MM.1S (cell line): ENCODE data around the gene PRCC.

Source experiments
- DNase-seq: peaks from one replicate; pipeline ENCODE4 v3.0.0-alpha.2; 2015
- H2AFZ ChIP-seq: fragments of 300-600 bp; sonication (generic); 2 replicates; pipeline ENCODE4 v1.6.0; 2016; ENCODE audit warnings: antibody characterized with exemption, low read length
- H3F3A ChIP-seq: fragments of 300-600 bp; sonication (generic); 2 replicates; pipeline ENCODE4 v1.6.1; 2016; ENCODE audit warnings: mild to moderate bottlenecking, antibody characterized with exemption, low read length, moderate library complexity, mixed read lengths; ENCODE audit not compliant: insufficient read depth
- H3K27ac ChIP-seq: fragments of 300-600 bp; sonication (generic); 2 replicates; pipeline ENCODE4 v1.5.1; 2016; ENCODE audit warnings: mild to moderate bottlenecking, low read length
- H3K27me3 ChIP-seq: fragments of 300-600 bp; sonication (generic); replicated peaks from 2 replicates; pipeline ENCODE4 v1.6.0; 2016; ENCODE audit warnings: low read length; ENCODE audit not compliant: insufficient read depth
- H3K36me3 ChIP-seq: fragments of 300-600 bp; sonication (generic); replicated peaks from 2 replicates; pipeline ENCODE4 v1.6.1; 2016; ENCODE audit warnings: mild to moderate bottlenecking, low read length, mixed read lengths; ENCODE audit not compliant: insufficient read depth
- H3K4me1 ChIP-seq: fragments of 300-600 bp; sonication (generic); 2 replicates; pipeline ENCODE4 v1.6.1; 2016; ENCODE audit warnings: low read length, mixed read lengths
- H3K4me2 ChIP-seq: fragments of 300-600 bp; sonication (generic); 2 replicates; pipeline ENCODE4 v1.6.0; 2016; ENCODE audit warnings: low read depth, low read length
- H3K4me3 ChIP-seq: fragments of 300-600 bp; sonication (generic); 2 replicates; pipeline ENCODE4 v1.5.1; 2016; ENCODE audit warnings: low read length, mixed read lengths
- H3K79me2 ChIP-seq: fragments of 300-600 bp; sonication (generic); 2 replicates; pipeline ENCODE4 v1.6.1; 2016; ENCODE audit warnings: mixed run types, low read length, mixed read lengths
- H3K9ac ChIP-seq: fragments of 300-600 bp; sonication (generic); 2 replicates; pipeline ENCODE4 v1.6.1; 2016; ENCODE audit warnings: low read length, mixed read lengths
- H3K9me2 ChIP-seq: fragments of 300-600 bp; sonication (generic); replicated peaks from 2 replicates; pipeline ENCODE4 v1.6.1; 2016; ENCODE audit warnings: mild to moderate bottlenecking, low read length, mixed read lengths; ENCODE audit not compliant: insufficient read depth
- H3K9me3 ChIP-seq: fragments of 300-600 bp; sonication (generic); replicated peaks from 2 replicates; pipeline ENCODE4 v1.6.1; 2016; ENCODE audit warnings: mild to moderate bottlenecking, low read length, mixed read lengths; ENCODE audit not compliant: insufficient read depth
- H4K20me1 ChIP-seq: fragments of 300-600 bp; sonication (generic); 2 replicates; pipeline ENCODE4 v1.6.1; 2016; ENCODE audit warnings: mild to moderate bottlenecking, low read length, moderate library complexity, mixed read lengths; ENCODE audit not compliant: insufficient read depth
- EZH2 ChIP-seq: fragments of 300-600 bp; sonication (generic); optimal IDR thresholded peaks from 2 replicates; pipeline ENCODE3; 2017; ENCODE audit warnings: low read depth, mild to moderate bottlenecking, antibody characterized with exemption, low read length, mixed read lengths
- EZH2phosphoT487 ChIP-seq: fragments of 300-600 bp; sonication (generic); IDR thresholded peaks from 2 replicates; pipeline ENCODE4 v1.6.1; 2018; ENCODE audit warnings: antibody characterized with exemption, low read length
- TF ChIP-seq, protein P1 (sequence below): fragments of 300-600 bp; sonication (generic); IDR thresholded peaks from 2 replicates; pipeline ENCODE4 v1.5.1; 2016; ENCODE audit warnings: antibody characterized with exemption, low read length, mixed read lengths

The PRCC gene

DNA sequence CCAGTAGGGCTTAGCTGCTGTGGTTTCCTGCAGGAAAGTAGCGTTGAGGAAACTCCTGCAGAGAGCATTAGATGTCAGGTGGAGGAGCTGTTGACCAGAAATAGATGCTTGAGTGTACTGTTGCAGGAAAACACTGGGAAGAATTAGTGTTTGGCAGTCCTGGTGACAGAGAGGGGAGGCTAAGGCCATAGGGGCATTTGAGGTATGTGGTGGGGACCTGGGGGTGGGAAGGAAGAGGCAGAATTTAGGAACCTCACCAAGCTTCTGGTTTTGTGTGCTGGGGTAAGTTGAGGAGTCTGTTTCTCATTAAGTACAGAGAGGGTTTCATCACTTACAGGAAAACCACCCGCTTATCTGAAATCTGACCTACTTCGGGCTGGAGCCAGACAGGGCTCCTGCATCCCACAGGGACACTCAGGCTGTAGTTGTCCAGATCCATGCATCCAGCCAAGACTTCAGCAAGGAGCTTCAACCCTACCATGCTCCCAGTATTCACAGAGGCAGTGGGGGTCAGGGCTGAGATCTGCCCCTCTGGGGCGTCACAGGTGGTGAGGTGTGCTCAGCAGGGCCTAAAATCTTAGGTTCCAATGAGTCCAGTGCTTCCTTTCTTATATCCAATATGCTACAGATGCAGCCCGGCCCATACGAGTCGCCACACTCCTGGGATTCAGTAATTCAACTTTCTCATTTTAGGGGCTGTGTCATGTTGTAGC is 34.2 kb downstream of the PRCC start:
- peaks cover 9% of the 10 kb centered on the region for H3K36me3 ChIP-seq
- no peak overlapping the region for H3K27ac ChIP-seq
- no peak overlapping the region for H3K4me2 ChIP-seq
- DNase-seq, result no peak
- H3F3A ChIP-seq, result peaks cover 6% of the 10 kb centered on the region
- H3K9ac ChIP-seq, result no peak overlapping the region
- no peaks in the 10 kb centered on the region for H3K27me3 ChIP-seq
- H3K4me1 ChIP-seq, result peaks cover 20% of the 10 kb centered on the region
- no peaks in the 10 kb centered on the region for H3K9me3 ChIP-seq
- TF ChIP-seq, protein P1, sequence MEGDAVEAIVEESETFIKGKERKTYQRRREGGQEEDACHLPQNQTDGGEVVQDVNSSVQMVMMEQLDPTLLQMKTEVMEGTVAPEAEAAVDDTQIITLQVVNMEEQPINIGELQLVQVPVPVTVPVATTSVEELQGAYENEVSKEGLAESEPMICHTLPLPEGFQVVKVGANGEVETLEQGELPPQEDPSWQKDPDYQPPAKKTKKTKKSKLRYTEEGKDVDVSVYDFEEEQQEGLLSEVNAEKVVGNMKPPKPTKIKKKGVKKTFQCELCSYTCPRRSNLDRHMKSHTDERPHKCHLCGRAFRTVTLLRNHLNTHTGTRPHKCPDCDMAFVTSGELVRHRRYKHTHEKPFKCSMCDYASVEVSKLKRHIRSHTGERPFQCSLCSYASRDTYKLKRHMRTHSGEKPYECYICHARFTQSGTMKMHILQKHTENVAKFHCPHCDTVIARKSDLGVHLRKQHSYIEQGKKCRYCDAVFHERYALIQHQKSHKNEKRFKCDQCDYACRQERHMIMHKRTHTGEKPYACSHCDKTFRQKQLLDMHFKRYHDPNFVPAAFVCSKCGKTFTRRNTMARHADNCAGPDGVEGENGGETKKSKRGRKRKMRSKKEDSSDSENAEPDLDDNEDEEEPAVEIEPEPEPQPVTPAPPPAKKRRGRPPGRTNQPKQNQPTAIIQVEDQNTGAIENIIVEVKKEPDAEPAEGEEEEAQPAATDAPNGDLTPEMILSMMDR, result no peak
- TF ChIP-seq EZH2phosphoT487 (no peak), EZH2 (no peak)
- H3K9me2 ChIP-seq, result no peaks in the 10 kb centered on the region
- 0 out of 2 replicates have a peak, but pooled peaks cover 7% of the 10 kb centered on the region for H3K79me2 ChIP-seq
- no peak overlapping the region for H3K4me3 ChIP-seq
- H2AFZ ChIP-seq, result no peak overlapping the region
- 0 out of 2 replicates have a peak, but pooled peaks cover 5% of the 10 kb centered on the region for H4K20me1 ChIP-seq

DNA sequence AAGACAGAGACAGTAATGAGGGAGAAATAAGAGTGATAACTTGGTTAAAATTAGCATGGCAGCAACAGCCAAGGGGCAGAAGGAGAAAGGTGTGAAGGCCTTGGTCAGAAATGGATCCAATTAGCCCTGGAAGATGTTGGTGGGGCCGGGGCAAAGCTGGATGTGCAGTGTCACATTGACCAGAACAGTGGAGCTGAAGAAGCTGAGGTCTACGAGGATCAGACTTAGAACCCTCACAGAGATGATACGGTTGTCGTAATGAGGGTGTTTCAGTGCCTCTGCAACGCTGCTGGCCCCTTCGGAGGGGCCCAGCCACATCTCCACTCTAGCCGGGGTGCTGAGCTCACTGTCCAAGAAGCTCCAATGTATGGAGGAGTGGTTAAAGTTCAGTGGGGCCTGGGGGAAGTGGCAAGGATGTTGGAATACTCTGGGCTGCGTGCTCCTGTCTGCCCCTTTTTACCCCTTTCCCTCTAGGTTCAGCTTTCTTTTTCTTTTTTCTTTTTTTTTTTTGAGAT is 35.1 kb downstream of the PRCC start:
- H2AFZ ChIP-seq, result no peak overlapping the region
- H3K9me3 ChIP-seq, result no peaks in the 10 kb centered on the region
- no peaks in the 10 kb centered on the region for H3K9me2 ChIP-seq
- H3K36me3 ChIP-seq, result peaks cover 9% of the 10 kb centered on the region
- H3K9ac ChIP-seq, result no peak overlapping the region
- no peaks in the 10 kb centered on the region for H3F3A ChIP-seq
- no peak overlapping the region for H3K4me2 ChIP-seq
- H3K27ac ChIP-seq, result no peak overlapping the region
- H3K4me1 ChIP-seq, result peaks cover 14% of the 10 kb centered on the region
- DNase-seq, result no peak
- no peaks in the 10 kb centered on the region for H4K20me1 ChIP-seq
- 0 out of 2 replicates have a peak, but pooled peaks cover 7% of the 10 kb centered on the region for H3K79me2 ChIP-seq
- H3K4me3 ChIP-seq, result no peak overlapping the region
- TF ChIP-seq, protein P1, result no peak
- TF ChIP-seq EZH2phosphoT487 (no peak), EZH2 (no peak)
- no peaks in the 10 kb centered on the region for H3K27me3 ChIP-seq

DNA sequence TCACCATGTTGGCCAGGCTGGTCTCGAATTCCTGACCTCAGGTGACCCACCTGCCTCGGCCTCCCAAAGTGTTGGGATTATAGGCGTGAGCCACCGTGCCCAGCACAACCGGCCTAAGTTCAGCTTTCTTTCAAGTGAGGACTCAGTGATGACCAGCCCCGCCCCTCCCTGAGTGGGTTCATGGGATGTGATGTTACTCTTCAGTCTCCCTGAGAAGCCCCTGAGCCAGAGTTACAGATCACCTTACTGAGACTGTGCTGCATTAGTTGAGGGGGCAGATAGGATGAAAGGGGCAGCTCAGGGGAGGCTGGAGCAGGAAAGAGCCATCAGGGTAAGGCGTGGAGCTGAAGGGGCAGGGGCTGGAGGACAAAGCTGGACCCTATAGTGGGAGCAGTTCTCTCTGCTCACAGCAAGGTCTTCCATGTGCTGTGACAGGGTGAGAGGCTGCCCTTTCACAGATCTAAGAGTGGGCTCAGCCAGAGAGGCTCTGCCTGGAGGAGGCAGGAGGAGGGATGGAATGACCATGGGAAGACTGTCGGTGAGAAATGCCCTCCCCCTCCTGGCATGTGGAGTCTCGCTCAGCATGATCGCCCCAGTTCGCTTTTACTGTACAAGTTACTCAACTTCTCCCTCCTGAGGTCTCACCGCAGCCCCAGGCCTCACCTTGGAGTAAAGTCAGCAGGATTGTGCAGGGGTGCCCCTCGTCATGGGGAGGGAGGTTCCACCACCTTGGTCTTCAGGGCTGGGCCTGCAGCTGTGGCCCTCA is 35.9 kb downstream of the PRCC start:
- H3K4me3 ChIP-seq, result no peak overlapping the region
- no peaks in the 10 kb centered on the region for H3K9me3 ChIP-seq
- H4K20me1 ChIP-seq, result no peaks in the 10 kb centered on the region
- TF ChIP-seq EZH2phosphoT487, result no peak
- TF ChIP-seq, protein P1, result no peak
- TF ChIP-seq EZH2, result no peak
- H3F3A ChIP-seq, result no peaks in the 10 kb centered on the region
- DNase-seq, result no peak
- no peaks in the 10 kb centered on the region for H3K9me2 ChIP-seq
- peaks cover 14% of the 10 kb centered on the region for H3K4me1 ChIP-seq
- no peak overlapping the region for H3K27ac ChIP-seq
- peaks cover under 1% of the 10 kb centered on the region for H3K36me3 ChIP-seq
- no peak overlapping the region for H3K4me2 ChIP-seq
- H3K9ac ChIP-seq, result no peak overlapping the region
- H3K79me2 ChIP-seq, result no peaks in the 10 kb centered on the region
- no peak overlapping the region for H2AFZ ChIP-seq
- H3K27me3 ChIP-seq, result no peaks in the 10 kb centered on the region
